ENCODE results near the gene LGR5. TPM values are rescaled to one million over a fixed set of nuclear protein-coding genes. Genes with fewer than 3 reads are reported as not detected.
A peak's percentile ranks its signal among the peaks of the same experiment; 100 is the strongest.
"Not testable (repeated sequence)": the region's sequence is repeated elsewhere in the genome, so short reads cannot be mapped to it uniquely, and the experiment has no call there.

LGR5 gene
- total RNA-seq, 1 experiment from 2014 or later = 28.4 TPM

GRCh38 chr12:71484272-71484905 is 44.8 kb downstream of the LGR5 start:
- ChIA-PET POLR2A (no interaction called here), CTCF (interaction anchor here (0.7 kb wide), 1 partner anchor 46 kb away, joined by 3 read pairs; no protein-coding TSS in a partner anchor)
- Histone ChIP-seq H3K27me3 (replicated peaks; ENCODE audit: control insufficient read depth, insufficient read depth, low read length) (no peaks in the 10 kb centered on the region), H3K9me3 (no peaks in the 10 kb centered on the region), H3K36me3 (ENCODE audit: control insufficient read depth, insufficient read depth, low read length) (no peaks in the 10 kb centered on the region), H3K4me1 (no peaks in the 10 kb centered on the region), H3K4me3 (ENCODE audit: low read depth, low read length) (no peak overlapping the region)
- Mint-ChIP-seq H3K27ac (ENCODE audit: unreplicated experiment) (no peak overlapping the region), H3K36me3 (ENCODE audit: insufficient read depth, unreplicated experiment) (no peaks in the 10 kb centered on the region), H3K4me1 (ENCODE audit: low read depth, unreplicated experiment) (peaks cover 7% of the 10 kb centered on the region), H3K4me3 (ENCODE audit: unreplicated experiment) (no peak overlapping the region), H3K9me3 (ENCODE audit: unreplicated experiment) (no peaks in the 10 kb centered on the region), H3K27me3 (ENCODE audit: insufficient read depth, unreplicated experiment) (no peaks in the 10 kb centered on the region)
- no peak for TF ChIP-seq CTCF (IDR thresholded peaks at IDR 0.05; ENCODE audit: insufficient read depth in 1 of 2, low read depth in 1 of 2, low read length in 1 of 2, severe bottlenecking in 1 of 2, unreplicated experiment in 1 of 2)
- intact Hi-C loops (cut with micrococcal nuclease; ENCODE audit: unreplicated experiment) = no loop called here
- BruUV-seq (replicated peaks) = no TSS peak
- no peak for DNase-seq

- CTCF ChIA-PET; H3K9me3 Mint-ChIP-seq (ENCODE audit: unreplicated experiment); POLR2A ChIA-PET; H3K4me3 Mint-ChIP-seq (ENCODE audit: unreplicated experiment); H3K27ac Mint-ChIP-seq (ENCODE audit: unreplicated experiment); intact Hi-C loops (cut with micrococcal nuclease; ENCODE audit: unreplicated experiment); H3K27me3 ChIP-seq (replicated peaks; ENCODE audit: control insufficient read depth, insufficient read depth, low read length); H3K4me1 Mint-ChIP-seq (ENCODE audit: low read depth, unreplicated experiment); H3K36me3 ChIP-seq (ENCODE audit: control insufficient read depth, insufficient read depth, low read length); H3K27me3 Mint-ChIP-seq (ENCODE audit: insufficient read depth, unreplicated experiment); H3K4me3 ChIP-seq (ENCODE audit: low read depth, low read length); BruUV-seq (replicated peaks); DNase-seq: not testable (repeated sequence)
- H3K36me3 Mint-ChIP-seq (ENCODE audit: insufficient read depth, unreplicated experiment) = peaks cover 10% of the 10 kb centered on the region
- Histone ChIP-seq H3K4me1 (peaks cover 21% of the 10 kb centered on the region), H3K9me3 (peaks cover 23% of the 10 kb centered on the region)
Observed at GRCh38 chr12:71490844-71491243, 51.2 kb downstream of the LGR5 start.

GRCh38 chr12:71492604-71493003 is 53.0 kb downstream of the LGR5 start:
- intact Hi-C loops (cut with micrococcal nuclease; ENCODE audit: unreplicated experiment) = no loop called here
- H3K4me3 ChIP-seq (ENCODE audit: low read depth, low read length) = no peak overlapping the region
- POLR2A ChIA-PET = no interaction called here

More at GRCh38 chr12:71492604-71493003, 53.0 kb downstream of the LGR5 start:
- Histone ChIP-seq H3K9me3 (peaks cover 23% of the 10 kb centered on the region), H3K36me3 (ENCODE audit: control insufficient read depth, insufficient read depth, low read length) (no peaks in the 10 kb centered on the region), H3K27me3 (replicated peaks; ENCODE audit: control insufficient read depth, insufficient read depth, low read length) (no peaks in the 10 kb centered on the region), H3K4me1 (peaks cover 21% of the 10 kb centered on the region)
- Mint-ChIP-seq H3K4me3 (ENCODE audit: unreplicated experiment) (no peak overlapping the region), H3K9me3 (ENCODE audit: unreplicated experiment) (peaks cover 6% of the 10 kb centered on the region), H3K36me3 (ENCODE audit: insufficient read depth, unreplicated experiment) (peaks cover 10% of the 10 kb centered on the region), H3K27ac (ENCODE audit: unreplicated experiment) (peak overlapping the region; percentile 59), H3K27me3 (ENCODE audit: insufficient read depth, unreplicated experiment) (no peaks in the 10 kb centered on the region), H3K4me1 (ENCODE audit: low read depth, unreplicated experiment) (peaks cover 7% of the 10 kb centered on the region)
- BruUV-seq (replicated peaks) = no TSS peak
- no peak for TF ChIP-seq CTCF (IDR thresholded peaks at IDR 0.05; ENCODE audit: insufficient read depth in 1 of 2, low read depth in 1 of 2, low read length in 1 of 2, severe bottlenecking in 1 of 2, unreplicated experiment in 1 of 2)
- peak in 1 of 2 experiments; percentile 11 for DNase-seq
- CTCF ChIA-PET = no interaction called here
